H9 (cell line): ENCODE measurements around the gene DHRS7B. TPM values are rescaled to one million over a fixed set of nuclear protein-coding genes. Genes with fewer than 3 reads are reported as not detected.

Source experiments
- DNase-seq: peaks from one replicate; pipeline ENCODE4 v3.0.0-alpha.2; 2017
- H2AFZ ChIP-seq: one replicate; pipeline ENCODE4 v1.6.1; 2013; ENCODE audit warnings: mild to moderate bottlenecking, low read length, control low read depth, moderate library complexity
- H2AK5ac ChIP-seq: 2 replicates; pipeline ENCODE4 v1.6.1; 2013; ENCODE audit warnings: low read length, control low read depth, mixed read lengths; ENCODE audit not compliant: insufficient read length
- H2BK120ac ChIP-seq: one replicate; pipeline ENCODE4 v1.6.1; 2013; ENCODE audit warnings: low read depth, mild to moderate bottlenecking, low read length, control low read depth, inconsistent platforms; ENCODE audit not compliant: poor library complexity, severe bottlenecking
- H2BK12ac ChIP-seq: 2 replicates; pipeline ENCODE4 v1.6.1; 2013; ENCODE audit warnings: low read length, control low read depth, mixed read lengths, low read depth; ENCODE audit not compliant: insufficient read length
- H2BK15ac ChIP-seq: 2 replicates; pipeline ENCODE4 v1.6.1; 2013; ENCODE audit warnings: low read depth, low read length, control low read depth
- H2BK20ac ChIP-seq: one replicate; pipeline ENCODE4 v1.6.1; 2013; ENCODE audit warnings: low read depth, mild to moderate bottlenecking, low read length, control low read depth, inconsistent platforms; ENCODE audit not compliant: poor library complexity, severe bottlenecking
- H2BK5ac ChIP-seq: 2 replicates; pipeline ENCODE4 v1.6.1; 2013; ENCODE audit warnings: low read length, control low read depth, mixed read lengths; ENCODE audit not compliant: insufficient read length
- H3K14ac ChIP-seq: 2 replicates; pipeline ENCODE4 v1.6.1; 2013; ENCODE audit warnings: low read length, control low read depth; ENCODE audit not compliant: insufficient read depth
- H3K18ac ChIP-seq: 2 replicates; pipeline ENCODE4 v1.6.1; 2013; ENCODE audit warnings: low read depth, mild to moderate bottlenecking, mixed read lengths, low read length, control low read depth; ENCODE audit not compliant: insufficient read length
- H3K23ac ChIP-seq: 2 replicates; pipeline ENCODE4 v1.6.1; 2013; ENCODE audit warnings: low read length, control low read depth, mixed read lengths, low read depth; ENCODE audit not compliant: insufficient read length
- H3K23me2 ChIP-seq: 2 replicates; pipeline ENCODE4 v1.6.1; 2013; ENCODE audit warnings: low read depth, mild to moderate bottlenecking, mixed read lengths, low read length, control low read depth; ENCODE audit not compliant: insufficient read length, poor library complexity, severe bottlenecking
- H3K27ac ChIP-seq: 2 replicates; pipeline ENCODE4 v1.5.1; 2013; ENCODE audit warnings: low read length, control low read depth, mixed read lengths, low read depth; ENCODE audit not compliant: insufficient read length
- H3K27me3 ChIP-seq: 2 replicates; pipeline ENCODE4 v1.6.1; 2013; ENCODE audit warnings: low read length, control low read depth, inconsistent platforms; ENCODE audit not compliant: insufficient read depth
- H3K4ac ChIP-seq: 2 replicates; pipeline ENCODE4 v1.6.1; 2013; ENCODE audit warnings: low read depth, mild to moderate bottlenecking, control low read depth, inconsistent platforms, low read length, moderate library complexity
- H3K4me1 ChIP-seq: 2 replicates; pipeline ENCODE4 v1.6.1; 2013; ENCODE audit warnings: low read length, control low read depth, inconsistent platforms; ENCODE audit not compliant: insufficient read depth
- H3K4me2 ChIP-seq: 2 replicates; pipeline ENCODE4 v1.6.1; 2013; ENCODE audit warnings: low read length, control low read depth, mixed read lengths; ENCODE audit not compliant: insufficient read length, insufficient read depth
- H3K56ac ChIP-seq: 2 replicates; pipeline ENCODE4 v1.6.1; 2013; ENCODE audit warnings: low read depth, mild to moderate bottlenecking, mixed read lengths, low read length, control low read depth; ENCODE audit not compliant: insufficient read length
- H3K79me1 ChIP-seq: 2 replicates; pipeline ENCODE4 v1.6.1; 2013; ENCODE audit warnings: low read depth, mild to moderate bottlenecking, moderate library complexity, low read length, control low read depth, inconsistent platforms; ENCODE audit not compliant: insufficient read depth, poor library complexity, severe bottlenecking
- H3K79me2 ChIP-seq: 2 replicates; pipeline ENCODE4 v1.6.1; 2013; ENCODE audit warnings: low read length, control low read depth, inconsistent platforms; ENCODE audit not compliant: insufficient read depth
- H3K9ac ChIP-seq: 2 replicates; pipeline ENCODE4 v1.6.1; 2013; ENCODE audit warnings: low read length, control low read depth, mixed read lengths; ENCODE audit not compliant: insufficient read length; ENCODE audit errors: extremely low read depth
- H3K9me3 ChIP-seq: one replicate; pipeline ENCODE4 v1.6.1; 2013; ENCODE audit warnings: low read depth, low read length, inconsistent platforms; ENCODE audit not compliant: control insufficient read depth
- H3T11ph ChIP-seq: one replicate; pipeline ENCODE4 v1.6.1; 2013; ENCODE audit warnings: mild to moderate bottlenecking, low read length, control low read depth, inconsistent platforms
- H4K20me1 ChIP-seq: one replicate; pipeline ENCODE4 v1.6.1; 2013; ENCODE audit not compliant: control insufficient read depth, insufficient read length, insufficient read depth
- H4K5ac ChIP-seq: 2 replicates; pipeline ENCODE4 v1.6.1; 2013; ENCODE audit warnings: low read depth, mild to moderate bottlenecking, mixed read lengths, low read length, control low read depth; ENCODE audit not compliant: insufficient read length
- H4K8ac ChIP-seq: replicated peaks from 2 replicates; pipeline ENCODE4 v1.6.1; 2013; ENCODE audit warnings: low read length, control low read depth, mixed read lengths, low read depth; ENCODE audit not compliant: insufficient read length
- H4K91ac ChIP-seq: 2 replicates; pipeline ENCODE4 v1.6.1; 2013; ENCODE audit warnings: low read depth, mild to moderate bottlenecking, moderate library complexity, mixed read lengths, low read length, control low read depth; ENCODE audit not compliant: insufficient read length
- H3K27ac Mint-ChIP-seq, 3 experiments: 2 replicates in 2 of 3; 3 replicates in 1 of 3; pipeline ENCODE4 v1.8.0; 2020 to 2021; ENCODE audit warnings: mixed read lengths in 3 of 3, mild to moderate bottlenecking in 1 of 3, moderate library complexity in 1 of 3
- H3K27me3 Mint-ChIP-seq: 2 replicates; pipeline ENCODE4 v1.8.0; 2021; ENCODE audit warnings: low read depth, mild to moderate bottlenecking, moderate library complexity, mixed read lengths
- H3K36me3 Mint-ChIP-seq, 3 experiments: 2 replicates in 2 of 3; 3 replicates in 1 of 3; pipeline ENCODE4 v1.8.0; 2020 to 2021; ENCODE audit warnings: low read depth in 3 of 3, mixed read lengths in 3 of 3; ENCODE audit not compliant: insufficient read depth in 1 of 3
- H3K4me1 Mint-ChIP-seq, 2 experiments: 2 replicates each; pipeline ENCODE4 v1.8.0; 2020; ENCODE audit warnings: mixed read lengths in 2 of 2
- H3K4me3 Mint-ChIP-seq, 2 experiments: 2 replicates in 1 of 2; 3 replicates in 1 of 2; pipeline ENCODE4 v1.8.0; 2020 to 2021; ENCODE audit warnings: mild to moderate bottlenecking in 2 of 2, mixed read lengths in 2 of 2, moderate library complexity in 1 of 2
- H3K9me3 Mint-ChIP-seq, 2 experiments: 2 replicates in 1 of 2; 3 replicates in 1 of 2; pipeline ENCODE4 v1.8.0; 2020; ENCODE audit warnings: mild to moderate bottlenecking in 2 of 2, mixed read lengths in 2 of 2, moderate library complexity in 1 of 2
- CTCF ChIP-seq: fragments of 200-600 bp; sonication (generic); conservative IDR thresholded peaks from 3 replicates; pipeline ENCODE4 v1.8.0; 2021; ENCODE audit warnings: antibody characterized with exemption, mild to moderate bottlenecking
- WGBS: extraction: QIAGEN DNeasy Blood & Tissue Kit; methylation state at CpG from one replicate; pipeline ENCODE4 v1.1.7; 2013; ENCODE audit warnings: missing lambda C conversion rate, low lambda C conversion rate, mixed read lengths; ENCODE audit not compliant: insufficient read length; ENCODE audit errors: extremely low coverage; 5-methylcytosine and 5-hydroxymethylcytosine counted together
- total RNA-seq: library from RNA; stranded (reverse); gene quantifications from 2 replicates; pipeline ENCODE4 v1.2.1, GENCODE V29; 2021

DHRS7B gene
- total RNA-seq, 1 experiment from 2014 or later: 20.3 TPM

- Histone ChIP-seq H3K27me3 (no peaks in the 10 kb centered on the region), H3K9ac (no peak overlapping the region), H3K23me2 (no peaks in the 10 kb centered on the region), H2BK12ac (no peak overlapping the region), H3K56ac (no peak overlapping the region), H4K20me1 (no peaks in the 10 kb centered on the region), H3K79me1 (no peaks in the 10 kb centered on the region), H4K91ac (no peak overlapping the region), H3T11ph (no peak overlapping the region), H2AFZ (no peak overlapping the region), H3K14ac (no peak overlapping the region), H3K79me2 (no peaks in the 10 kb centered on the region), H3K4me1 (no peaks in the 10 kb centered on the region; the same call in 1 of the 2 replicates), H3K4me2 (no peak overlapping the region), H3K23ac (no peak overlapping the region), H2BK15ac (no peak overlapping the region), H2AK5ac (no peak overlapping the region), H3K4ac (no peak overlapping the region), H2BK5ac (no peak overlapping the region), H3K18ac (no peak overlapping the region), H3K27ac (no peak overlapping the region), H4K8ac (no peak overlapping the region), H4K5ac (no peak overlapping the region), H2BK20ac (no peak overlapping the region), H2BK120ac (no peak overlapping the region), H3K9me3 (no peaks in the 10 kb centered on the region)
- Mint-ChIP-seq H3K27me3 (peaks cover 10% of the 10 kb centered on the region; the same call in 1 of the 2 replicates), H3K4me1 (peaks cover 13 to 19% of the 10 kb centered on the region in 2 experiments), H3K9me3 (peaks cover 0 to 4% of the 10 kb centered on the region in 2 experiments; a peak in 1 of 5 replicates), H3K27ac (no peak overlapping the region), H3K36me3 (peaks cover 0 to 2% (median 0%) of the 10 kb centered on the region in 3 experiments; a peak in 1 of 7 replicates), H3K4me3 (no peak overlapping the region; a peak in 1 of 5 replicates)
- DNase-seq: no peak
- no CpG with 5 or more reads among the region's 1 CpG for WGBS
- TF ChIP-seq CTCF: no peak
Observed at GRCh38 chr17:21235921-21236320, 109.2 kb downstream of the DHRS7B start.
